HEK293T (cell line): ENCODE data around the gene KCNQ1.

Experiments used
- CTCF ChIA-PET: fragments of 350-600 bp; formaldehyde crosslinking; extraction: SDS; loops from one replicate; lab custom pipeline; 2021; ENCODE audit warnings: antibody characterized with exemption, inconsistent platforms; lab: Yijun Ruan, JAX
- POLR2A ChIA-PET: fragments of 350-600 bp; formaldehyde crosslinking; extraction: SDS; loops from one replicate; lab custom pipeline; 2020; ENCODE audit warnings: antibody characterized with exemption, inconsistent platforms; lab: Yijun Ruan, JAX
- DNase-seq: peaks from one replicate; pipeline ENCODE4 v3.0.0; 2012; ENCODE audit warnings: mixed read lengths; ENCODE audit errors: extremely low spot score
- ARNT ChIP-seq: fragments of 450-650 bp; IDR thresholded peaks from 2 replicates; pipeline ENCODE4 v1.6.1; 2017; ENCODE audit warnings: mild to moderate bottlenecking
- BHLHE40 ChIP-seq: fragments of 450-650 bp; IDR thresholded peaks from 2 replicates; pipeline ENCODE4 v1.6.1; 2016; ENCODE audit warnings: mild to moderate bottlenecking, moderate library complexity, borderline replicate concordance
- CTBP1 ChIP-seq: fragments of 450-650 bp; IDR thresholded peaks from 2 replicates; pipeline ENCODE4 v1.6.1; 2016; ENCODE audit warnings: borderline replicate concordance
- ELF4 ChIP-seq: fragments of 450-650 bp; IDR thresholded peaks from 2 replicates; pipeline ENCODE4 v1.6.1; 2017; ENCODE audit warnings: antibody characterized with exemption
- FOXA1 ChIP-seq: fragments of 450-650 bp; IDR thresholded peaks from 2 replicates; pipeline ENCODE4 v1.6.1; 2016; ENCODE audit warnings: mild to moderate bottlenecking
- FOXK2 ChIP-seq: fragments of 450-650 bp; IDR thresholded peaks from 2 replicates; pipeline ENCODE4 v1.6.1; 2016; ENCODE audit warnings: mild to moderate bottlenecking
- FOXM1 ChIP-seq: fragments of 450-650 bp; IDR thresholded peaks from 2 replicates; pipeline ENCODE4 v1.6.1; 2017; ENCODE audit warnings: mild to moderate bottlenecking, borderline replicate concordance
- HDGF ChIP-seq: fragments of 450-650 bp; IDR thresholded peaks from 2 replicates; pipeline ENCODE4 v1.6.1; 2017; ENCODE audit warnings: antibody characterized with exemption, borderline replicate concordance
- L3MBTL2 ChIP-seq: fragments of 450-650 bp; conservative IDR thresholded peaks from 2 replicates; pipeline ENCODE4 v1.6.1; 2016; ENCODE audit warnings: mild to moderate bottlenecking
- LEF1 ChIP-seq: fragments of 450-650 bp; IDR thresholded peaks from 2 replicates; pipeline ENCODE4 v1.6.1; 2017; ENCODE audit warnings: mild to moderate bottlenecking, borderline replicate concordance
- NFRKB ChIP-seq: fragments of 450-650 bp; IDR thresholded peaks from 2 replicates; pipeline ENCODE4 v1.6.1; 2016; ENCODE audit warnings: mild to moderate bottlenecking, moderate library complexity
- SP1 ChIP-seq: fragments of 450-650 bp; IDR thresholded peaks from 2 replicates; pipeline ENCODE4 v1.6.1; 2017
- SUZ12 ChIP-seq: fragments of 450-650 bp; IDR thresholded peaks from 2 replicates; pipeline ENCODE4 v1.6.1; 2016; ENCODE audit warnings: mild to moderate bottlenecking
- TARDBP ChIP-seq: fragments of 450-650 bp; IDR thresholded peaks from 2 replicates; pipeline ENCODE4 v1.6.1; 2016
- ZNF384 ChIP-seq: fragments of 450-650 bp; IDR thresholded peaks from 2 replicates; pipeline ENCODE4 v1.6.1; 2016
- TF ChIP-seq, protein P1 (sequence below): fragments of 450-650 bp; IDR thresholded peaks from 2 replicates; pipeline ENCODE4 v1.6.1; 2016

KCNQ1 gene

DNA sequence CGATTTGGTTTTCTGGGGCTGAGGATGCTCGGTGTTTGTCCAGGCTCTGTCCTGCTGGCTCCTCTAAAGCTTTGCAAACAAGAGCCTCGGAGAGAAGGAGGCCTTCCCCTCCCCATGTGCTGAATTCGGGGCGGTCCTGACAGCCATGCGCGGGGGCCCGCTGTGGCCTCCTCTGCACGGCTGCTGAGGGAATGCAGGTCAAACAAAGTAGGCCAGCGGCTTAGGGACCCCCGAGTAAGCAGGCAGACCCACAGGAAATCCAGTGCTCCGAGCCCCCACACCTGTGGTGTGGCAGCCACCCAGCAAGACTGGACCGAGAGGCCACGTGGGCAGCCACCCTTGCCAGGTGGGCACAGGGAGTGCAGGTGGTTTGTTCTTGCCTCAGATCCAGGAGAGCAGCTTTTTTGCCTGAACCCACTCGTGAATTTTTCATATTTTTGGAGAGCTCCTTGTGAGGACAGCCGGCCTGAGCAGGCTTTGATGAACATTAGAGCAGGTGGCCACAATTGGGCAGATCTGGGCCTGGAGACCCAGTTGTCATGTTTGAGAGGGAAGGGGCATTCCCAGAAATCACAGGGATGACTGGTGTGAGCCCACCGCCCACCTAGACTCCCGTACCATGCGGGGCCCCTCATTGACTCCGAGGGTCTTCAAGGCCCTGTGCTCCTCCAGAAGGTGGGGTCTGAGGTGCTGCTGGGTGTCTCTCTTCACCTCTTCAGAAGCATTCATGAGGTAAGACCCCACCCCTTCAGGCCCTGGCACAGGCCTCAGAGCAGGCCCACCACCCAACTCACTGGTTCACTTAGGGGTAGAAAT is 298.0 kb downstream of the KCNQ1 start:
- TF ChIP-seq SUZ12 (no peak), NFRKB (no peak), TARDBP (no peak), SP1 (no peak), BHLHE40 (no peak), FOXA1 (no peak), ARNT (no peak), ZNF384 (no peak), LEF1 (no peak), FOXK2 (no peak), CTBP1 (no peak), HDGF (no peak), ELF4 (no peak), FOXM1 (no peak), L3MBTL2 (no peak)
- TF ChIP-seq, protein P1, sequence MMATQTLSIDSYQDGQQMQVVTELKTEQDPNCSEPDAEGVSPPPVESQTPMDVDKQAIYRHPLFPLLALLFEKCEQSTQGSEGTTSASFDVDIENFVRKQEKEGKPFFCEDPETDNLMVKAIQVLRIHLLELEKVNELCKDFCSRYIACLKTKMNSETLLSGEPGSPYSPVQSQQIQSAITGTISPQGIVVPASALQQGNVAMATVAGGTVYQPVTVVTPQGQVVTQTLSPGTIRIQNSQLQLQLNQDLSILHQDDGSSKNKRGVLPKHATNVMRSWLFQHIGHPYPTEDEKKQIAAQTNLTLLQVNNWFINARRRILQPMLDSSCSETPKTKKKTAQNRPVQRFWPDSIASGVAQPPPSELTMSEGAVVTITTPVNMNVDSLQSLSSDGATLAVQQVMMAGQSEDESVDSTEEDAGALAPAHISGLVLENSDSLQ: no peak
- ChIA-PET CTCF (no interaction called here), POLR2A (no interaction called here)
- no peak for DNase-seq

GRCh38 chr11:2743427-2744110 is 298.8 kb downstream of the KCNQ1 start:
- CTCF ChIA-PET: no interaction called here
- POLR2A ChIA-PET: no interaction called here
- TF ChIP-seq ARNT (no peak), SUZ12 (no peak), CTBP1 (no peak), NFRKB (no peak), ZNF384 (no peak)
- TF ChIP-seq, protein P1: no peak

GRCh38 chr11:2744166-2744565 is 299.4 kb downstream of the KCNQ1 start:
- ChIA-PET CTCF (no interaction called here), POLR2A (no interaction called here)
- DNase-seq: no peak
- no peak for TF ChIP-seq SUZ12
- TF ChIP-seq, protein P1: no peak
- TF ChIP-seq CTBP1: no peak
- TF ChIP-seq NFRKB: no peak
- TF ChIP-seq L3MBTL2: no peak
- no peak for TF ChIP-seq ARNT
- no peak for TF ChIP-seq SP1
- no peak for TF ChIP-seq FOXA1
- no peak for TF ChIP-seq HDGF
- no peak for TF ChIP-seq FOXK2
- no peak for TF ChIP-seq ZNF384
- TF ChIP-seq BHLHE40: no peak
- no peak for TF ChIP-seq LEF1
- TF ChIP-seq ELF4: no peak
- TF ChIP-seq TARDBP: no peak
- no peak for TF ChIP-seq FOXM1

More at GRCh38 chr11:2743427-2744110, 298.8 kb downstream of the KCNQ1 start:
- DNase-seq: no peak

DNA sequence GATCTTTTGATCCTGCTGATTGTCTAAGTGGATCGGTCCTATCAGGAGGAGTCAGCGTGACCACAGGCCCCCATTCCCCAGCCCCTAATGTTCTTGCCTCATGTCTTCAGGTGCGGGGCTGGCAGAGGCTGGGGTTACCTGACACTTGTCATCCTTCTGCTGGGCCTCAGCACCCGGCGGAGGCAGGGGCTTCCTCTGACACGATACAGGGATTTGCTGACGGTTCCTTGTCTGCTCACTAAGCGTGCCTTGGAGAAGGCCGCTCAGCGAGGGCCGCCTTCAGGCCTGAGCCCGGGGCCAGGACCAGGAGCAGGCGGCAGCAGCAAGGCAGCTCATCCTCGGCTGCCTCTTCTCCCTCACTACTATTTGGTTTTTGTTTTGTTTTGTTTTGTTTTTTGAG is 300.7 kb downstream of the KCNQ1 start:
- DNase-seq: no peak
- no peak for TF ChIP-seq SUZ12
- ChIA-PET POLR2A (no interaction called here), CTCF (no interaction called here)

DNA sequence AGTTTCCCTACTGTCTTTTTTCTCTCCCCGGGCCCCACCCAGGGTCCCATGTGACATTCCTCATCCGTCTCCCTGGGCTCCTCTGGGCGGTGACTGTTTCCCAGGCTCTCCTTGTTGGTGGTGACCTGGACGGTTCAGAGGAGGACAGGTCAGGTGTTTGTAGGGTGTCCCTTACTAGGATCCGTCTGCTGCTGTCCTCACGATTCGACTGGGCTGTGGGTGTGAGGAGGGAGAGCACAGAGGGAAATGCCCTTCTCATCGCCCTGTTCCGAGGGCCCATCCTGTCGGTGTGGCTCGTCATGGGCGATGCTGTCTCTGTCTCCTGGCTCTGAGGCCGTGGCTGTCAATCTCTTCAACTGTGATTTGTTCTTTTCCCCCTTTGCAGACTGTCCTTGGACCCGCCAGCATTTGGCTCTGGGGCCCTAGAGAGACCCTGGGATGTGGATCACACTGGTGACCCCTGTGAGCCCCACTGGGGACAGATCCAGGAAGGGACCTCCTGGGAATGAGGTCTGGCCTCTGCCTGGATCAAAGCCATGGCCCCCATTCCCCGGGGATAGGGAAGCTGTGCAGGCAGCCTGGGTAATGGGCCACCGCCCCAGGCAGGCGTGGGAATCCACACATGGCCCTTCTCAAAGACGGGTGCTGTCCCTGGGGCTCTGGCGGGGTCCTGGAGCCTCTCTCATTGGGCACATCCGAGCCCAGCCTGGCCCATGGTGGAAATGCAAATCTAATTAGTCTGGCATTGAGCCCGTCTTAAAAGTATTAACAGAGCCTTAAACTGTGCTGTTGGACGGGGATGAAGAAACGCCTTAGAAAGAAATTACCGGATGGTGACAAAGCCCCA is 301.8 kb downstream of the KCNQ1 start:
- TF ChIP-seq HDGF (no peak), FOXM1 (no peak), TARDBP (no peak), BHLHE40 (no peak), FOXA1 (no peak), SP1 (no peak), ELF4 (no peak), NFRKB (no peak), ARNT (no peak), ZNF384 (no peak), SUZ12 (no peak), L3MBTL2 (no peak), LEF1 (no peak), CTBP1 (no peak), FOXK2 (no peak)
- TF ChIP-seq, protein P1: no peak
- ChIA-PET CTCF (no interaction called here), POLR2A (no interaction called here)
- no peak for DNase-seq
